H9 (cell line): Measurements from ENCODE around the gene EXOSC10. TPM values are rescaled to one million over a fixed set of nuclear protein-coding genes. Genes with fewer than 3 reads are reported as not detected.

ENCODE experiments used
- DNase-seq: peaks from one replicate; pipeline ENCODE4 v3.0.0-alpha.2; 2017
- H2AFZ ChIP-seq: one replicate; pipeline ENCODE4 v1.6.1; 2013; ENCODE audit warnings: mild to moderate bottlenecking, low read length, control low read depth, moderate library complexity
- H2AK5ac ChIP-seq: 2 replicates; pipeline ENCODE4 v1.6.1; 2013; ENCODE audit warnings: low read length, control low read depth, mixed read lengths; ENCODE audit not compliant: insufficient read length
- H2BK120ac ChIP-seq: one replicate; pipeline ENCODE4 v1.6.1; 2013; ENCODE audit warnings: low read depth, mild to moderate bottlenecking, low read length, control low read depth, inconsistent platforms; ENCODE audit not compliant: poor library complexity, severe bottlenecking
- H2BK12ac ChIP-seq: 2 replicates; pipeline ENCODE4 v1.6.1; 2013; ENCODE audit warnings: low read length, control low read depth, mixed read lengths, low read depth; ENCODE audit not compliant: insufficient read length
- H2BK15ac ChIP-seq: 2 replicates; pipeline ENCODE4 v1.6.1; 2013; ENCODE audit warnings: low read depth, low read length, control low read depth
- H2BK20ac ChIP-seq: one replicate; pipeline ENCODE4 v1.6.1; 2013; ENCODE audit warnings: low read depth, mild to moderate bottlenecking, low read length, control low read depth, inconsistent platforms; ENCODE audit not compliant: poor library complexity, severe bottlenecking
- H2BK5ac ChIP-seq: 2 replicates; pipeline ENCODE4 v1.6.1; 2013; ENCODE audit warnings: low read length, control low read depth, mixed read lengths; ENCODE audit not compliant: insufficient read length
- H3K14ac ChIP-seq: 2 replicates; pipeline ENCODE4 v1.6.1; 2013; ENCODE audit warnings: low read length, control low read depth; ENCODE audit not compliant: insufficient read depth
- H3K18ac ChIP-seq: 2 replicates; pipeline ENCODE4 v1.6.1; 2013; ENCODE audit warnings: low read depth, mild to moderate bottlenecking, mixed read lengths, low read length, control low read depth; ENCODE audit not compliant: insufficient read length
- H3K23ac ChIP-seq: 2 replicates; pipeline ENCODE4 v1.6.1; 2013; ENCODE audit warnings: low read length, control low read depth, mixed read lengths, low read depth; ENCODE audit not compliant: insufficient read length
- H3K23me2 ChIP-seq: 2 replicates; pipeline ENCODE4 v1.6.1; 2013; ENCODE audit warnings: low read depth, mild to moderate bottlenecking, mixed read lengths, low read length, control low read depth; ENCODE audit not compliant: insufficient read length, poor library complexity, severe bottlenecking
- H3K27ac ChIP-seq: 2 replicates; pipeline ENCODE4 v1.5.1; 2013; ENCODE audit warnings: low read length, control low read depth, mixed read lengths, low read depth; ENCODE audit not compliant: insufficient read length
- H3K27me3 ChIP-seq: 2 replicates; pipeline ENCODE4 v1.6.1; 2013; ENCODE audit warnings: low read length, control low read depth, inconsistent platforms; ENCODE audit not compliant: insufficient read depth
- H3K4ac ChIP-seq: 2 replicates; pipeline ENCODE4 v1.6.1; 2013; ENCODE audit warnings: low read depth, mild to moderate bottlenecking, control low read depth, inconsistent platforms, low read length, moderate library complexity
- H3K4me1 ChIP-seq: 2 replicates; pipeline ENCODE4 v1.6.1; 2013; ENCODE audit warnings: low read length, control low read depth, inconsistent platforms; ENCODE audit not compliant: insufficient read depth
- H3K4me2 ChIP-seq: 2 replicates; pipeline ENCODE4 v1.6.1; 2013; ENCODE audit warnings: low read length, control low read depth, mixed read lengths; ENCODE audit not compliant: insufficient read length, insufficient read depth
- H3K56ac ChIP-seq: 2 replicates; pipeline ENCODE4 v1.6.1; 2013; ENCODE audit warnings: low read depth, mild to moderate bottlenecking, mixed read lengths, low read length, control low read depth; ENCODE audit not compliant: insufficient read length
- H3K79me1 ChIP-seq: 2 replicates; pipeline ENCODE4 v1.6.1; 2013; ENCODE audit warnings: low read depth, mild to moderate bottlenecking, moderate library complexity, low read length, control low read depth, inconsistent platforms; ENCODE audit not compliant: insufficient read depth, poor library complexity, severe bottlenecking
- H3K79me2 ChIP-seq: 2 replicates; pipeline ENCODE4 v1.6.1; 2013; ENCODE audit warnings: low read length, control low read depth, inconsistent platforms; ENCODE audit not compliant: insufficient read depth
- H3K9ac ChIP-seq: 2 replicates; pipeline ENCODE4 v1.6.1; 2013; ENCODE audit warnings: low read length, control low read depth, mixed read lengths; ENCODE audit not compliant: insufficient read length; ENCODE audit errors: extremely low read depth
- H3K9me3 ChIP-seq: one replicate; pipeline ENCODE4 v1.6.1; 2013; ENCODE audit warnings: low read depth, low read length, inconsistent platforms; ENCODE audit not compliant: control insufficient read depth
- H3T11ph ChIP-seq: one replicate; pipeline ENCODE4 v1.6.1; 2013; ENCODE audit warnings: mild to moderate bottlenecking, low read length, control low read depth, inconsistent platforms
- H4K20me1 ChIP-seq: one replicate; pipeline ENCODE4 v1.6.1; 2013; ENCODE audit not compliant: control insufficient read depth, insufficient read length, insufficient read depth
- H4K5ac ChIP-seq: 2 replicates; pipeline ENCODE4 v1.6.1; 2013; ENCODE audit warnings: low read depth, mild to moderate bottlenecking, mixed read lengths, low read length, control low read depth; ENCODE audit not compliant: insufficient read length
- H4K8ac ChIP-seq: replicated peaks from 2 replicates; pipeline ENCODE4 v1.6.1; 2013; ENCODE audit warnings: low read length, control low read depth, mixed read lengths, low read depth; ENCODE audit not compliant: insufficient read length
- H4K91ac ChIP-seq: 2 replicates; pipeline ENCODE4 v1.6.1; 2013; ENCODE audit warnings: low read depth, mild to moderate bottlenecking, moderate library complexity, mixed read lengths, low read length, control low read depth; ENCODE audit not compliant: insufficient read length
- H3K27ac Mint-ChIP-seq, 3 experiments: 2 replicates in 2 of 3; 3 replicates in 1 of 3; pipeline ENCODE4 v1.8.0; 2020 to 2021; ENCODE audit warnings: mixed read lengths in 3 of 3, mild to moderate bottlenecking in 1 of 3, moderate library complexity in 1 of 3
- H3K27me3 Mint-ChIP-seq: 2 replicates; pipeline ENCODE4 v1.8.0; 2021; ENCODE audit warnings: low read depth, mild to moderate bottlenecking, moderate library complexity, mixed read lengths
- H3K36me3 Mint-ChIP-seq, 3 experiments: 2 replicates in 2 of 3; 3 replicates in 1 of 3; pipeline ENCODE4 v1.8.0; 2020 to 2021; ENCODE audit warnings: low read depth in 3 of 3, mixed read lengths in 3 of 3; ENCODE audit not compliant: insufficient read depth in 1 of 3
- H3K4me1 Mint-ChIP-seq, 2 experiments: 2 replicates each; pipeline ENCODE4 v1.8.0; 2020; ENCODE audit warnings: mixed read lengths in 2 of 2
- H3K4me3 Mint-ChIP-seq, 2 experiments: 2 replicates in 1 of 2; 3 replicates in 1 of 2; pipeline ENCODE4 v1.8.0; 2020 to 2021; ENCODE audit warnings: mild to moderate bottlenecking in 2 of 2, mixed read lengths in 2 of 2, moderate library complexity in 1 of 2
- H3K9me3 Mint-ChIP-seq, 2 experiments: 2 replicates in 1 of 2; 3 replicates in 1 of 2; pipeline ENCODE4 v1.8.0; 2020; ENCODE audit warnings: mild to moderate bottlenecking in 2 of 2, mixed read lengths in 2 of 2, moderate library complexity in 1 of 2
- CTCF ChIP-seq: fragments of 200-600 bp; sonication (generic); conservative IDR thresholded peaks from 3 replicates; pipeline ENCODE4 v1.8.0; 2021; ENCODE audit warnings: antibody characterized with exemption, mild to moderate bottlenecking
- WGBS: extraction: QIAGEN DNeasy Blood & Tissue Kit; methylation state at CpG from one replicate; pipeline ENCODE4 v1.1.7; 2013; ENCODE audit warnings: missing lambda C conversion rate, low lambda C conversion rate, mixed read lengths; ENCODE audit not compliant: insufficient read length; ENCODE audit errors: extremely low coverage; 5-methylcytosine and 5-hydroxymethylcytosine counted together
- total RNA-seq: library from RNA; stranded (reverse); gene quantifications from 2 replicates; pipeline ENCODE4 v1.2.1, GENCODE V29; 2021

Gene EXOSC10
- total RNA-seq, 1 experiment from 2014 or later, result 83.4 TPM

GRCh38 chr1:11107599-11107998, 7.9 kb upstream of the EXOSC10 start:
- Histone ChIP-seq H3K4me1 (no peaks in the 10 kb centered on the region), H4K20me1 (peaks cover 1% of the 10 kb centered on the region), H3K9me3 (no peaks in the 10 kb centered on the region), H3K79me2 (no peaks in the 10 kb centered on the region), H2AK5ac (no peak overlapping the region), H3K18ac (no peak overlapping the region), H4K91ac (no peak overlapping the region), H2BK120ac (no peak overlapping the region), H2BK20ac (no peak overlapping the region), H3K27ac (no peak overlapping the region), H3K14ac (no peak overlapping the region), H3K27me3 (no peaks in the 10 kb centered on the region), H3K9ac (no peak overlapping the region), H3K23ac (no peak overlapping the region), H4K8ac (no peak overlapping the region), H2BK12ac (no peak overlapping the region), H3K56ac (no peak overlapping the region), H4K5ac (no peak overlapping the region), H3K23me2 (no peaks in the 10 kb centered on the region), H2BK5ac (no peak overlapping the region), H3K4ac (no peak overlapping the region), H2AFZ (no peak overlapping the region), H2BK15ac (no peak overlapping the region), H3T11ph (no peak overlapping the region), H3K79me1 (no peaks in the 10 kb centered on the region), H3K4me2 (no peak overlapping the region)
- H3K4me3 Mint-ChIP-seq, result no peak overlapping the region
- peaks cover 17 to 65% (median 47%) of the 10 kb centered on the region in 3 experiments; a peak in 5 of 7 replicates for H3K36me3 Mint-ChIP-seq
- TF ChIP-seq CTCF, result no peak
- DNase-seq, result no peak
- H3K27ac Mint-ChIP-seq, result peak overlapping the region in 1 of 3 experiments; percentile 9; a peak in 1 of 7 replicates
- no peaks in the 10 kb centered on the region for H3K4me1 Mint-ChIP-seq
- no CpG with 5 or more reads among the region's 5 CpGs for WGBS
- no peaks in the 10 kb centered on the region for H3K9me3 Mint-ChIP-seq
- no peaks in the 10 kb centered on the region for H3K27me3 Mint-ChIP-seq
